ENCODE data around the gene CCL3.
"Not testable (repeated sequence)": the region's sequence is repeated elsewhere in the genome, so short reads cannot be mapped to it uniquely, and the experiment has no call there.

The CCL3 gene

GRCh38 chr17:36085765-36086164 lies 4.2 kb downstream of the CCL3 start:
- DNase-seq (ENCODE audit: low spot score): no peak

- not testable (repeated sequence) for DNase-seq (ENCODE audit: low spot score)
Measured at GRCh38 chr17:36083691-36084090, 6.3 kb downstream of the CCL3 start.

GRCh38 chr17:36082482-36083120 lies 7.3 kb downstream of the CCL3 start:
- DNase-seq (ENCODE audit: low spot score): peak; percentile 81

GRCh38 chr17:36081681-36082471 lies 8.1 kb downstream of the CCL3 start:
- not testable (repeated sequence) for DNase-seq (ENCODE audit: low spot score)

GRCh38 chr17:36074365-36074764 lies 15.6 kb downstream of the CCL3 start:
- DNase-seq (ENCODE audit: low spot score): no peak

GRCh38 chr17:36072431-36073121 lies 17.4 kb downstream of the CCL3 start:
- peak; percentile 77 for DNase-seq (ENCODE audit: low spot score)

GRCh38 chr17:36071751-36072150 lies 18.2 kb downstream of the CCL3 start:
- no peak for DNase-seq (ENCODE audit: low spot score)

GRCh38 chr17:36070427-36070826 lies 19.5 kb downstream of the CCL3 start:
- DNase-seq (ENCODE audit: low spot score): no peak

GRCh38 chr17:36069136-36069535 lies 20.8 kb downstream of the CCL3 start:
- no peak for DNase-seq (ENCODE audit: low spot score)

- DNase-seq (ENCODE audit: low spot score): no peak
Measured at GRCh38 chr17:36068524-36068923, 21.4 kb downstream of the CCL3 start.

- peak; percentile 75 for DNase-seq (ENCODE audit: low spot score)
Measured at GRCh38 chr17:36066365-36066985, 23.5 kb downstream of the CCL3 start.

- no peak for DNase-seq (ENCODE audit: low spot score)
Measured at GRCh38 chr17:36063786-36064541, 26.0 kb downstream of the CCL3 start, which contains the start of gene CCL18. CCL18 (plus strand) TSS chr17:36064272; CDS start chr17:36064343, 71 bp downstream.

- no peak for DNase-seq (ENCODE audit: low spot score)
Measured at GRCh38 chr17:36060816-36061215, 29.1 kb downstream of the CCL3 start.

- DNase-seq (ENCODE audit: low spot score): no peak
Measured at GRCh38 chr17:36059406-36059805, 30.5 kb downstream of the CCL3 start.

- DNase-seq (ENCODE audit: low spot score): no peak
Measured at GRCh38 chr17:36057911-36058310, 32.0 kb downstream of the CCL3 start.

GRCh38 chr17:36055921-36056520 lies 33.9 kb downstream of the CCL3 start:
- no peak for DNase-seq (ENCODE audit: low spot score)

- DNase-seq (ENCODE audit: low spot score): no peak
Measured at GRCh38 chr17:36055171-36055570, 34.8 kb downstream of the CCL3 start.

GRCh38 chr17:36049643-36050042 lies 40.3 kb downstream of the CCL3 start:
- no peak for DNase-seq (ENCODE audit: low spot score)

- no peak for DNase-seq (ENCODE audit: low spot score)
Measured at GRCh38 chr17:36048066-36048465, 41.9 kb downstream of the CCL3 start.

Measured in CD4-positive, alpha-beta T cell treated with Interleukin-15 for 4 hours (primary cell).